Tibial nerve (tissue), 4 donors: ENCODE results near the gene SNX22.

Experiments used
- CTCF ChIP-seq, 5 experiments: fragments of 200-600 bp in 3 of 5; fragments of 450-650 bp in 2 of 5; sonication (generic) in 3 of 5; IDR thresholded peaks; one replicate each; pipeline ENCODE4 v1.5.1; 2016 to 2019; ENCODE audit warnings: antibody characterized with exemption in 5 of 5, mild to moderate bottlenecking in 3 of 5, moderate library complexity in 2 of 5
- EP300 ChIP-seq, 2 donors: sonication (generic); formaldehyde crosslinking; IDR thresholded peaks; one replicate each; pipeline ENCODE4 v1.6.1; 2017; ENCODE audit warnings: antibody characterized with exemption in 2 of 2, mild to moderate bottlenecking in 1 of 2

GRCh38 chr15:64180235-64180824 lies 28.8 kb downstream of the SNX22 start:
- no peak for TF ChIP-seq CTCF (IDR thresholded peaks at IDR 0.05)
- no peak for TF ChIP-seq EP300 (IDR thresholded peaks at IDR 0.05)
